T-helper 1 cell (primary cell): ENCODE measurements around the gene MANF.

Experiments used
- DNase-seq, 5 donors: peaks; one replicate each; pipeline ENCODE4 v3.0.0-alpha.2; 2012 to 2020

MANF gene

DNA sequence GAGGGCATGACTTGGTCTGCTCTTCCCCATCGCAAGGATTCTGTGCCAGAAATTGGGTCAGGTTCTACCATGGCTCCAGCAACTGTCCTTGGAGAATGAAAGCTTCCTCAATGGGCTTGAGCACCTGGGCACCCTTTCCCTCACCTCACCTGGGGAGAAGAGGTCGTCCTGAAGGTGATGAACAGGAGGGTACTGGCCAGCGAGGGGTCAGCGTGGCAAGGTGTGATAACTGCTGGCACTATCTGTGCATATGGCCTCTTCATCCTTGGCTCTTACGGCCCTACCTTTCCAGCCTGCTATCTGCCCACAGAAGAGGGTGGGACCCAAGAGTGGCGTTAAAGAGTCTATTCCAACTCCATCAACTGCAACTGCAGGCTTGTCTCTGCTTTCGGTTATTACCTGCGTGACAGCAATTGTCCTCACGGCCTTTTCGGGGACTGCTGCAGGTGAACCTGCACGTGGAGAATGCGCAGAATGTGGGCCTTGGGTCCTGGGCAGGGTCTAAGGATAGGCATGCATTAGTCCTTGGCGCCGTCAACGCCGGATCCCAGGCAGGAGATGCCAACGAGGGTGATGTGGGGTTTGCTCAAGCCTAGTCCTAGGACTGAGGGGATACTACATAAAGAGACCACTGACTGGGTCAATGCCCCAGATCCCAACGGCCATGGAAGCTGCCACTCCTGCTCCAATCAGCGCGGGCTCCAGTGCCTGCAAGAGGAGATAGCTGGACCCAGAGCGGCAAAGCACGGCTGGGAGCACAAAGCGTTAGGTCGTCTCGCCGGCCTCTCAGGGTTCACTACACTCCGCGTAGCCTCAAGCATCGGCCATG lies 5.4 kb downstream of the MANF start:
- DNase-seq: no peak

GRCh38 chr3:51391075-51391565 lies 6.0 kb downstream of the MANF start, which contains the start of gene RBM15B:
Gene RBM15B (plus strand): TSS chr3:51391285. CDS start chr3:51391400, 115 bp downstream.
- DNase-seq: peak; percentile 94 to 98 (median 97)

- peak in 4 of 5 donors; percentile 37 to 64 (median 51) for DNase-seq
Observed at GRCh38 chr3:51391566-51392354, 6.7 kb downstream of the MANF start.

DNA sequence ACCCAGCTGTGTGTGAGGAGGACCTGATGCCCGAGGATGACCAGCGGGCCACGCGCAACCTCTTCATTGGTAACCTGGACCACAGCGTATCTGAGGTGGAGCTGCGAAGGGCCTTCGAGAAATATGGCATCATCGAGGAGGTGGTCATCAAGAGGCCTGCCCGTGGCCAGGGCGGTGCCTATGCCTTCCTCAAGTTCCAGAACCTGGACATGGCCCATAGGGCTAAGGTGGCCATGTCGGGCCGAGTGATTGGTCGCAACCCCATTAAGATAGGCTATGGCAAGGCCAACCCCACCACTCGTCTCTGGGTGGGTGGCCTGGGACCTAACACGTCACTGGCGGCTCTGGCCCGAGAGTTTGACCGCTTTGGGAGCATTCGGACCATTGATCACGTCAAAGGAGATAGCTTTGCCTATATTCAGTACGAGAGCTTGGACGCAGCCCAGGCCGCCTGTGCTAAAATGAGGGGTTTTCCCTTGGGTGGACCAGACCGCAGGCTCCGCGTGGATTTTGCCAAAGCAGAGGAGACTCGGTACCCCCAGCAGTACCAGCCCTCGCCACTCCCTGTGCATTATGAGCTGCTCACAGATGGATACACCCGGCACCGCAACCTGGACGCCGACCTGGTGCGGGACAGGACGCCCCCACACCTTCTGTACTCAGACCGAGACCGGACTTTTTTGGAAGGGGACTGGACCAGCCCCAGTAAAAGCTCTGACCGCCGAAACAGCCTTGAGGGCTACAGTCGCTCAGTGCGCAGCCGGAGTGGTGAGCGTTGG lies 7.5 kb downstream of the MANF start:
- DNase-seq: no peak

- no peak for DNase-seq
Observed at GRCh38 chr3:51393134-51393495, 8.0 kb downstream of the MANF start.

- DNase-seq: no peak
Observed at GRCh38 chr3:51393564-51393963, 8.5 kb downstream of the MANF start.

DNA sequence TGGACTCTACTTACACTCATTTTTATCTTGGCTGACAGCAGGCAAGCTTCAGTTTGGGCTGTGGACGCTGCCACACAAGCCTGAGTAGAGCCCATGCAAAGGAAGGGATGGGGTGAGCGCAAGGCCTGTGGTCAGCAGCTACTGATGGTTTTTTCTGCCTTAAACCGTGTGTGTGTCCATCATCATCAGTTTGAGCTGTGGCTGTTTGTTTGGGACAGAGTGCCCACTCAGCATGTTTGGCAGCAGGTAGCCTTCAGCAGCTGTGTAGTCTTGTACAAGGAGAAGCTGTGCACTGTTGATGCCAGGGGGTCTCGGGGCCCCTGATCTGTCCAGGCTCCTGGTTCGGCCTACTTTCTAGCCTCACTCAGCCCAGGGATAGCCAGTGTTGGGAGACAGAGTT lies 9.4 kb downstream of the MANF start:
- no peak for DNase-seq

DNA sequence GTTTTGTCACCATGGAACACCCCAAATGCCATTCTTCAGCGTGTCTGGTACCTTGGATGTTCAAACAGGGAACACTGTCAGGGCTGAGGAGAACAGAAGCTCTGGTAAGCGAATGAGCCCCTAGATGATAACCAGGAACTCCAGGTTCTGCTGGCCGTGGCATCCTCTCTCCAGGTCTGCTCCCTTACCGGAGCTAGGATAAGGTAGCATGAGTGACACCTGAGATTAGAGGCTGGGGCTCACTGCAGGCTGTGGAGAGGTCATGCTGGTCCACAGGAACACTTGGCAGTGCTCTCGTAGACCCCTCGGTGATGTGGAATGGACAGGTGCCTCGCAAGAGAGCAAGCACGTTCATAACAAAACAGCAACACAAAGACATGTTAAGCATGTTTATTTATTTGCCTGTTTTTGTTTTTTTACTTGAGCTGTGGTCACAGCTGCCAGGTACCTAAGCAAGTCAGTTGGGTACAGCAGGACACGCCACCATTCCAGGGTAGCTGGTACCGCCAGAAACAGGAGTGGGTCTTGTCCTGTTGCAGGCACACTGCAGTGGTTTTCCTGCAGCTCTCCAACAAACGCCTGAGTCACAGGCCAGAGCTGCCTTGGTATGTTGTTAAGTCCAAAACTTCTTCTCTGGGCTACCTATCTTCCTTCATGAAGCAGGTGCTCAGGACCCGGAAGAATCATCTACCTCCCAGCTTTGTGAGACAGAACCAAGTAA lies 10.6 kb downstream of the MANF start:
- no peak for DNase-seq

DNA sequence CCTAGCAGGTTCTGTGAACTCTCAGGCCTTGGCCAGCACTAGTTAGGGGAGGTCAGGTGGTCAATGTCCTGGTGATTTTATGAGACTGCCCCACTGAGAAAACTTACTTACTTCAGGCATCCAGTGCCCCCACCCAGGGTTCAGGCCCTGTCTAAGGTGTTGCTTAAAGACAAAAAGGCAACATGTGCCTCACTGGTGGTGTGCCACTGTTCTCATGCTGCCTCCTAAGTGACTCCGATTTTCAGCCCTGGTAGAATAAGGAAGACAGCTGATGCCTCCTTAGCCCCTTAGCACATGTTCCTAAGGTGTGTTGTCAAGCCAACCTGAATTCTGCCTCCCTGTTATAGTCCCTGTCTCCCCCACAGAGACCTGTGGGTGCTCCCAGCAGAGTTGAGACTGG lies 11.3 kb downstream of the MANF start:
- no peak for DNase-seq

- no peak for DNase-seq
Observed at GRCh38 chr3:51397392-51397791, 12.3 kb downstream of the MANF start.

GRCh38 chr3:51398595-51399310 lies 13.7 kb downstream of the MANF start:
- no peak for DNase-seq

DNA sequence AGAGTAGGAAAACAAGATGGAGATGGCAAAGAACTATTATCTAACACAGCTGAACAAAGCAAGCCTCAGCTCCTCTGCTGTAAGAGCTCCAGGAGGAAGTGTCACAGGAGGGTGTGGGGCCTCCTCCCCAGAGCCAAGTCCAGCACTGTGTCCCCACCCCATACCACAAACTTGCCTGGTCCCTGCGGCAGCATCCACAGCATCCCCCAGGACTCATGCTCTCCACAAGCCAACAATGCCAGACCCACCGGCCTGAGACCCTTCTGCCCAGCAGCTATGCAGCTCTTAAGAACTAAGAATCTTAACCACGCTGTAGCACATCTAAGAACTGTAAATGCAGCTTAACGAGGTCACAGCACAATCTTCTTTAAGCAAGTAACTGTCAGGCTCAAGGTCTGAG lies 15.1 kb downstream of the MANF start:
- no peak for DNase-seq

DNA sequence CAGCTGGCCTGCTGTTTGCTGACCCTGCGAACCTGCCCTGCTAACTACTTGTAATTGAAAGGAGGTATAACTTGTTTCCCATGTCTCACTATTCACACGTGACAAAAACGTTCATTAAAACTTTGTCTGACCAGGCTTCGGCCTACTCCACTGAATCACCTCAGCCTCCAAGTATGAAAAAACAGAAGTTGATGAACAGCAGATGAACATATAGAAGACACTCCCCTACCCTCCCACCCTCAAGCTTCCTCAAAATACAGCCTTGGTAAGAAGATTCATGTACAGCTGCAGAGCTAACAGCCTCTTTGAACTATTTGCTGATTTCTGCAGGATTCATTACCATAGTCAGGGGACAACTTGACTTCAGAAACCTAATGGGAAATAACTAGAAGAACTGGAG lies 16.6 kb downstream of the MANF start:
- no peak for DNase-seq

DNA sequence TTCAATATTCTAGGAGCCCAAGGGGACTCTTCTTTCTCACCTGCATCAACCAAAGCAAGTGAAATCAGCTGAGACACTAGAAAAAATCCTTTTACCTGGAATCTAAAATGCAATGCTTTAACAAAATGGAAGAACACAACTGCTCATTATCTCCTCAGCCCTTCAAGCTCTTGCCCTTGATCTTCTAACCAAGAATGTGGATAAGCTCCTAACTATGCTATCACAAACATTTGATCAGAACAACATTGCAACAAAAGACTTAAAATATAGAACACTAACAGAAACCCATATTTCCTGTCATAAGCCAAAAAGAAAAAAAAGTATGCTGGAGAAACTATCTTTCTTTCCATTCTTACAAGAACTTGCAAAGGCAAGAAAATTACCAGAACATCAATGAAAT lies 18.6 kb downstream of the MANF start:
- DNase-seq: no peak

- DNase-seq: no peak
Observed at GRCh38 chr3:51408021-51408420, 22.9 kb downstream of the MANF start.

DNA sequence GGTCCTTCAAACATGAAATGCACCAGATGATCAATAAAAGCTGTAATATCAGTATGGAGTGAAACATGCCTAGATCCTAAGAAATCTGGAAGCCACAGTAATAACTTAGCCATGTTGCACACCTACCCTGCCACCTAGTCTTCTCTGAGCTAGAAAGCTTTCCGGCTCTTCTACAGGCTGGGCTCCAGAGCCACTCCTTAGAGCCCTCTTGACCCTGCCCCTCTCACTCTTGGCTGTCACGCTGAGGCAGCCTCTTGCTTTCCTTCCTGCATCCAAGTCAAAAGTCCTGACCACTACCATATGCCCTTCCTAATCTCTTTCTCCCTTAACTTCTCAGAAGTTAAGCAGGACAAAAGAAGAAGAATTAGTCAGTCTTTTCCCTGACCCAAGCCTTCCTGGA lies 23.7 kb downstream of the MANF start:
- DNase-seq: no peak

DNA sequence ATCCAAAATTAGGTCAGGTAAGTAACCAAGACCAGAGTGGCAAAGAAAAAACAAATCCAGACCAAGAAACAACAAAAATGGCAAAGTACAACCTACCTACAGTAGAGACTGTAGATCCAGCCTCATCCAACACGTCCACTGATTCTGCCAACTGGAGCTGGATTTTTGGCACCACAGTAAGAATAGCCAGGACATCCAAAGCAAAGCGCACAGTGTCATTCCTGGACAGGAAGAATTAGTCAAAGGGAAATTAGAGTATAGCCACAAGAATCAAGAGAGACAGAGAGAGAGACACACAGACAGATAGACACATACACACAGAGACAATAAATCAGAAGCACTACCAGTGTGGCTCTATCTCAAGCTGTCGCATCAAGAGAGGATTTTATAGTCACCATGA lies 37.1 kb downstream of the MANF start:
- DNase-seq: no peak

- no peak for DNase-seq
Observed at GRCh38 chr3:51426921-51427320, 41.8 kb downstream of the MANF start.

GRCh38 chr3:51429138-51429537 lies 44.0 kb downstream of the MANF start:
- DNase-seq: no peak

GRCh38 chr3:51434110-51434509 lies 49.0 kb downstream of the MANF start:
- DNase-seq: no peak

DNA sequence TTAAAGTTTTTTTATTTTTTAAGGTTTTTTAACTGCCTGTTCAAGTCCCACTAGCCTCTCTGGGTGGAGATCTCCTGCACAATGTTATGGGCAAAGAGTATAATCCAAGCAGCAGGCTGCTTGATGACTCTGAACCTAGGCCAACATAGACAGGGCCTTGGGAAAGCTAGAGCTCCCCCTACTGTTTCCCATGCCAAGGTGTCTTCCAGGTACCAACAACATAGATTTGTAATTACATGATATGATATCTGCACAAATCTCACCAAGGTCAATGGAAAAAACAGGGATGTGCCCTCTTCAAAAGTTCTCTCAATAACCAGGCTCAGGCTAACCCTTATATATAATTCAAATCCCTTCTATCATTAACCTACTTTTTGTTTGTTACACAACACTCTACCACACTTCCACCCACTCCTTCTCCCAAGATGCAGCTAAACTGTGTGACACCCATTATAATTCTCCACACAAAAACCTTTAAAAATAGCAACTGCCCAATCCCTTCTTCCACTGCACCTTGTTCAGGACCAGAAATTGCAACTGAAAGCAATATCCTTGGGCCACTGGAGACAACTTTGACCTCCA lies 49.7 kb downstream of the MANF start:
- DNase-seq: peak in 3 of 5 donors; percentile 19 to 58 (median 30)
